ENCODE measurements around the gene APBA2. TPM values are rescaled to one million over a fixed set of nuclear protein-coding genes. Genes with fewer than 3 reads are reported as not detected.

The APBA2 gene
- total and polyA plus RNA-seq, 12 donors, result 0.16 to 0.85 (median 0.46) TPM

DNA sequence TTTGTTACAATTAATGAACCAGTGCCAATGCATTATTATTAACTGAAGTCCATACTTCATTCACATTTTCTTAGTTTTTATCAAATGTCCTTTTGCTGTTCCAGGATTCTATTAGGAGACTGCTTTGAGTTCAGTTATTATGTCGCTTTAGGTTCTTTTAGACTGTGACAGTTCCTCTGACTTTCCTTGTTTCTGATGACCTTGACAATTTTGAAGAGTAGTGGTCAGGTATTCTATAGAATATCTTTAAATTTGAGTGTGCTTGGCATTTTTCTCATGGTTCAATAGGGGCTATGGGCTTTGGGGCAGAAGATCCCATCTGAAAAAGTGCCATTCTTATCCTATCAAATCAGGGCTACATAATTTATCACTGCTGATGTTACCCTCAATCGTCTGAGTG, 126.3 kb downstream of the APBA2 start:
- Histone ChIP-seq H3K27me3 (peaks cover 0 to 3% (median 0%) of the 10 kb centered on the region in 7 donors), H3K36me3 (no peaks in the 10 kb centered on the region), H3K4me1 (no peaks in the 10 kb centered on the region), H3K27ac (no peak overlapping the region), H3K4me3 (no peak overlapping the region), H3K9me3 (no peaks in the 10 kb centered on the region)
- no peak for DNase-seq
- ATAC-seq, result no peak
- intact Hi-C loops (cut with DNase I), result no loop called here
- 84 to 89% methylated on average over 2 of the region's 2 CpGs for WGBS, 2 donors
- TF ChIP-seq, protein P1, sequence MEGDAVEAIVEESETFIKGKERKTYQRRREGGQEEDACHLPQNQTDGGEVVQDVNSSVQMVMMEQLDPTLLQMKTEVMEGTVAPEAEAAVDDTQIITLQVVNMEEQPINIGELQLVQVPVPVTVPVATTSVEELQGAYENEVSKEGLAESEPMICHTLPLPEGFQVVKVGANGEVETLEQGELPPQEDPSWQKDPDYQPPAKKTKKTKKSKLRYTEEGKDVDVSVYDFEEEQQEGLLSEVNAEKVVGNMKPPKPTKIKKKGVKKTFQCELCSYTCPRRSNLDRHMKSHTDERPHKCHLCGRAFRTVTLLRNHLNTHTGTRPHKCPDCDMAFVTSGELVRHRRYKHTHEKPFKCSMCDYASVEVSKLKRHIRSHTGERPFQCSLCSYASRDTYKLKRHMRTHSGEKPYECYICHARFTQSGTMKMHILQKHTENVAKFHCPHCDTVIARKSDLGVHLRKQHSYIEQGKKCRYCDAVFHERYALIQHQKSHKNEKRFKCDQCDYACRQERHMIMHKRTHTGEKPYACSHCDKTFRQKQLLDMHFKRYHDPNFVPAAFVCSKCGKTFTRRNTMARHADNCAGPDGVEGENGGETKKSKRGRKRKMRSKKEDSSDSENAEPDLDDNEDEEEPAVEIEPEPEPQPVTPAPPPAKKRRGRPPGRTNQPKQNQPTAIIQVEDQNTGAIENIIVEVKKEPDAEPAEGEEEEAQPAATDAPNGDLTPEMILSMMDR (IDR thresholded peaks at IDR 0.05), result no peak

DNA sequence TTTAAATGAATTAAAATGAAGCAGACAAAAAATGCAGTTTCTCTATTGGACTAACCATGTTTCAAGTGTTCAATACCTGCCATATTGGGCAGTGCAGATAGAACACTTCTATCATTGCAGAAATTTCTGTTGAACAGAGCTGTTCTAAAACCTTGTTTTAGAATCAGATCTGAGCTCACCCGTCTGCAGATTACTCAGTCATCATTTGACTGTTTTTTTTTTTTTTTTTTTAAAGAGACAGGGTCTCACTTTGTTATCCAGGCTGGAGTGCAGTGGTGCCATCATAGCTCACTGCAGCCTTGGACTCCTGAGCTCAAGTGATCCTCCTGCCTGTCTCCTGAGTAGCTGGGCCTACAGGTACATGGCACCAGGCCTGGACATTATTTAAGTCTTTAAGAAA, 128.7 kb downstream of the APBA2 start:
- WGBS, 2 donors, result 12 to 23% methylated on average over 1 of the region's 1 CpG

GRCh38 chr15:29016518-29016917, 130.7 kb downstream of the APBA2 start:
- TF ChIP-seq, protein P1 (IDR thresholded peaks at IDR 0.05), result no peak
- H3K4me1 ChIP-seq, result no peaks in the 10 kb centered on the region
- intact Hi-C loops (cut with DNase I), result no loop called here
- peaks cover 0 to 14% (median 0%) of the 10 kb centered on the region in 7 donors for H3K27me3 ChIP-seq
- H3K9me3 ChIP-seq, result no peaks in the 10 kb centered on the region
- H3K27ac ChIP-seq, result no peak overlapping the region
- WGBS, 2 donors, result 81 to 86% methylated on average over 3 of the region's 3 CpGs
- no peaks in the 10 kb centered on the region for H3K36me3 ChIP-seq
- DNase-seq (no peak), ATAC-seq (no peak)
- H3K4me3 ChIP-seq, result no peak overlapping the region

More for the DNA sequence above, 128.7 kb downstream of the APBA2 start:
- Histone ChIP-seq H3K36me3 (no peaks in the 10 kb centered on the region), H3K4me1 (no peaks in the 10 kb centered on the region), H3K9me3 (no peaks in the 10 kb centered on the region), H3K27me3 (peaks cover 0 to 6% (median 0%) of the 10 kb centered on the region in 7 donors), H3K27ac (no peak overlapping the region), H3K4me3 (no peak overlapping the region)
- no peak for DNase-seq
- intact Hi-C loops (cut with DNase I), result no loop called here
- TF ChIP-seq, protein P1 (IDR thresholded peaks at IDR 0.05), result no peak
- ATAC-seq, result no peak

DNA sequence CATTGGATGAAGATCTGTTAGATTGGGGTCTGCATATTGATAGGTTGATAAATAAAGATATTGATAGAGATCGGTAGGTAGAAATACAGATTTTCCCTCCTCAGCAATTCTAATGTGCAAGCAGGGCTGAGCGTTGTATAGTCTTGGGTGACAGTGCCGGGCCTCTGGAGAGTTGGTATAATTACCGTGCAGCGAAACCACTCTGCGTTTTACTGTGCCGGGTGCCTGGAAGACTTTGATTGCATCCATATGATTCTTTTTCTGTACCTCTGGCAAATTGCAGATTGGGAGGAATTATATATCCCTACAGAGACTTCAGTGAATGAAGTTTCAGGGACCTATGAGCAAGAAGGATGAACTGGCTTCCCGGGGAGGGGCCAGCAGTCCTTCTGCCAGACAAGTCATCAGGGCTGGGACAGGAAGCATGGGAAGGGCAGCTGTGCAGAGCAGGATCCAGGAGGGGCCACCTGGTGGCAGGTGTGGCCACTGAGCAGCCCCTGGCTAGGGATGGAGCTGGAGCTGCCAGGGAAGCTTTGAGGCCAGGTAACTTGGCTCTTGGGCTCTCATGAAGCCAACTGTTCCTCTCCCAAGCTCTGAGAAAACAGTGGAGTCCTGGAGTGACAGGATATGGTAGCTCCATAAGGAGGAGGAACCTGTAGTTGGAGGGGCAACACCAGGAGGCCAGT, 132.5 kb downstream of the APBA2 start:
- Histone ChIP-seq H3K27ac (no peak overlapping the region), H3K4me3 (no peak overlapping the region), H3K9me3 (no peaks in the 10 kb centered on the region), H3K4me1 (no peaks in the 10 kb centered on the region), H3K36me3 (no peaks in the 10 kb centered on the region), H3K27me3 (peaks cover 0 to 14% (median 0%) of the 10 kb centered on the region in 7 donors)
- no peak for ATAC-seq
- DNase-seq, result no peak
- TF ChIP-seq, protein P1 (IDR thresholded peaks at IDR 0.05), result no peak
- intact Hi-C loops (cut with DNase I), result no loop called here
- 85 to 87% methylated on average over 8 of the region's 8 CpGs for WGBS, 2 donors

Measured in heart right ventricle (tissue), 16 donors.